H1 (cell line): ENCODE data around the gene ADGRV1. TPM values are rescaled to one million over a fixed set of nuclear protein-coding genes. Genes with fewer than 3 reads are reported as not detected.

Experiments
- CTCF ChIA-PET: fragments of 300-600 bp; sonication (Branson Sonifier 250); formaldehyde crosslinking; loops from one replicate; lab custom pipeline; 2021; ENCODE audit not compliant: partially characterized antibody; lab: Charles Lee
- POLR2A ChIA-PET: fragments of 300-600 bp; sonication (Branson Sonifier 250); formaldehyde crosslinking; loops from one replicate; lab custom pipeline; 2021; ENCODE audit warnings: inconsistent platforms; ENCODE audit not compliant: partially characterized antibody; lab: Charles Lee
- DNase-seq, 2 experiments: peaks; one replicate each; pipeline versions ENCODE4 v3.0.0 to v3.0.0-alpha.2; 2010 to 2022; ENCODE audit warnings: low spot score in 2 of 2, low read depth in 1 of 2, mixed read lengths in 1 of 2
- FAIRE-seq: peaks from 2 replicates; lab custom pipeline; 2011; peaks lifted over from hg19 to GRCh38; lab: Jason Lieb, UNC
- H2AFZ ChIP-seq: 2 replicates; pipeline ENCODE4 v1.8.1; 2012; ENCODE audit warnings: low read length, inconsistent platforms
- H2AK5ac ChIP-seq: 2 replicates; pipeline ENCODE4 v1.6.1; 2013; ENCODE audit warnings: low read depth, low read length
- H2BK120ac ChIP-seq: replicated peaks from 2 replicates; pipeline ENCODE3; 2013; ENCODE audit warnings: low read depth, low read length, inconsistent platforms
- H2BK12ac ChIP-seq: 2 replicates; pipeline ENCODE4 v1.6.1; 2013; ENCODE audit warnings: low read depth, low read length
- H2BK15ac ChIP-seq: 2 replicates; pipeline ENCODE4 v1.6.1; 2013; ENCODE audit warnings: low read length
- H2BK20ac ChIP-seq: 2 replicates; pipeline ENCODE4 v1.6.1; 2013; ENCODE audit warnings: low read length
- H2BK5ac ChIP-seq: 2 replicates; pipeline ENCODE4 v1.6.1; 2013; ENCODE audit warnings: low read depth, low read length
- H3K14ac ChIP-seq: 2 replicates; pipeline ENCODE4 v1.6.1; 2013; ENCODE audit warnings: inconsistent platforms; ENCODE audit not compliant: insufficient read length
- H3K18ac ChIP-seq: 2 replicates; pipeline ENCODE4 v1.6.1; 2013; ENCODE audit warnings: low read length; ENCODE audit errors: extremely low read depth
- H3K23ac ChIP-seq: 2 replicates; pipeline ENCODE4 v1.6.1; 2013; ENCODE audit warnings: inconsistent platforms; ENCODE audit not compliant: insufficient read length
- H3K23me2 ChIP-seq: 2 replicates; pipeline ENCODE4 v1.6.1; 2013; ENCODE audit warnings: low read depth, low read length
- H3K27ac ChIP-seq: 2 replicates; pipeline ENCODE4 v1.6.1; 2011; ENCODE audit warnings: low read depth, low read length, inconsistent platforms
- H3K27me3 ChIP-seq, 4 experiments: replicated peaks in 1 of 4; 1 replicate in 1 of 4; 2 replicates in 3 of 4; pipeline versions ENCODE4 v1.6.1 to v1.8.1; 2011 to 2013; ENCODE audit warnings: low read length in 3 of 4, mild to moderate bottlenecking in 3 of 4, inconsistent platforms in 2 of 4, mixed read lengths in 2 of 4, moderate library complexity in 1 of 4; ENCODE audit not compliant: control insufficient read depth in 3 of 4, insufficient read depth in 3 of 4; ENCODE audit errors: extremely low read depth in 1 of 4
- H3K36me3 ChIP-seq, 4 experiments: 2 replicates each; pipeline versions ENCODE4 v1.6.1 to v1.8.1; 2011 to 2013; ENCODE audit warnings: mild to moderate bottlenecking in 4 of 4, low read length in 3 of 4, moderate library complexity in 2 of 4, control low read depth in 1 of 4, inconsistent platforms in 1 of 4; ENCODE audit not compliant: insufficient read depth in 4 of 4, control insufficient read depth in 2 of 4
- H3K4ac ChIP-seq: replicated peaks from 2 replicates; pipeline ENCODE3; 2013; ENCODE audit warnings: low read length, low read depth, mixed read lengths, inconsistent platforms; ENCODE audit not compliant: insufficient read length
- H3K4me1 ChIP-seq, 4 experiments: replicated peaks in 1 of 4; 1 replicate in 1 of 4; 2 replicates in 3 of 4; pipeline versions ENCODE4 v1.6.1 to v1.8.1; 2011 to 2013; ENCODE audit warnings: low read length in 3 of 4, inconsistent platforms in 2 of 4, mixed read lengths in 1 of 4; ENCODE audit not compliant: insufficient read depth in 4 of 4, control insufficient read depth in 3 of 4
- H3K4me2 ChIP-seq, 2 experiments: 2 replicates each; pipeline versions ENCODE4 v1.6.1 to v1.8.1; 2011 to 2013; ENCODE audit warnings: low read depth in 2 of 2, low read length in 2 of 2, control low read depth in 1 of 2, inconsistent platforms in 1 of 2, mild to moderate bottlenecking in 1 of 2; ENCODE audit not compliant: insufficient read depth in 1 of 2
- H3K4me3 ChIP-seq, 4 experiments: fragments of 200-600, 300-600 bp in 1 of 4; sonication (generic), shearing (Covaris generic), sonication (Bioruptor Twin) in 1 of 4; 2 replicates each; pipeline versions ENCODE4 v1.5.1 to v1.8.1; 2011 to 2016; ENCODE audit warnings: low read length in 4 of 4, low read depth in 3 of 4, control low read depth in 2 of 4, inconsistent platforms in 2 of 4, mild to moderate bottlenecking in 2 of 4, mixed read lengths in 1 of 4, moderate library complexity in 1 of 4; ENCODE audit not compliant: insufficient read depth in 2 of 4; ENCODE audit errors: extremely low read depth in 1 of 4
- H3K56ac ChIP-seq: replicated peaks from 2 replicates; pipeline ENCODE3; 2013; ENCODE audit warnings: low read depth, mild to moderate bottlenecking, mixed read lengths, low read length, inconsistent platforms; ENCODE audit not compliant: insufficient read length
- H3K79me1 ChIP-seq: 2 replicates; pipeline ENCODE4 v1.6.1; 2013; ENCODE audit warnings: low read depth, low read length, control low read depth
- H3K79me2 ChIP-seq, 2 experiments: 2 replicates each; pipeline versions ENCODE4 v1.6.1 to v1.8.1; 2012 to 2013; ENCODE audit warnings: low read length in 2 of 2, mild to moderate bottlenecking in 2 of 2, inconsistent platforms in 1 of 2; ENCODE audit not compliant: insufficient read depth in 2 of 2, control insufficient read depth in 1 of 2
- H3K9ac ChIP-seq, 4 experiments: replicated peaks in 1 of 4; 1 replicate in 1 of 4; 2 replicates in 3 of 4; pipeline versions ENCODE4 v1.6.1 to v1.8.1; 2011 to 2013; ENCODE audit warnings: low read depth in 3 of 4, low read length in 3 of 4, control low read depth in 2 of 4, mild to moderate bottlenecking in 2 of 4, moderate library complexity in 2 of 4, inconsistent platforms in 1 of 4; ENCODE audit errors: extremely low read depth in 1 of 4
- H3K9me3 ChIP-seq, 2 experiments: 2 replicates each; pipeline versions ENCODE4 v1.6.1 to v1.8.1; 2012 to 2013; ENCODE audit warnings: mild to moderate bottlenecking in 2 of 2, moderate library complexity in 2 of 2, control low read depth in 1 of 2, inconsistent platforms in 1 of 2, low read depth in 1 of 2, low read length in 1 of 2, mixed read lengths in 1 of 2; ENCODE audit not compliant: insufficient read depth in 2 of 2
- H4K20me1 ChIP-seq, 2 experiments: replicated peaks in 1 of 2; 2 replicates each; pipeline versions ENCODE3 to v1.8.1; 2011 to 2013; ENCODE audit warnings: inconsistent platforms in 2 of 2, low read length in 2 of 2, mild to moderate bottlenecking in 1 of 2; ENCODE audit not compliant: insufficient read depth in 2 of 2, control insufficient read depth in 1 of 2
- H4K5ac ChIP-seq: 2 replicates; pipeline ENCODE4 v1.6.1; 2013; ENCODE audit warnings: low read length, low read depth, mixed read lengths, inconsistent platforms; ENCODE audit not compliant: insufficient read length
- H4K8ac ChIP-seq: 2 replicates; pipeline ENCODE4 v1.8.0; 2013; ENCODE audit warnings: mild to moderate bottlenecking, moderate library complexity, low read length, inconsistent platforms; ENCODE audit not compliant: insufficient read depth; ENCODE audit errors: extremely low read depth
- H4K91ac ChIP-seq: replicated peaks from 2 replicates; pipeline ENCODE3; 2013; ENCODE audit warnings: low read length, mixed read lengths, inconsistent platforms; ENCODE audit not compliant: insufficient read length
- BACH1 ChIP-seq: IDR thresholded peaks from 2 replicates; pipeline ENCODE4 v1.6.1; 2012; ENCODE audit warnings: low read length, improper control_type of control experiment
- BCL11A ChIP-seq, 2 experiments: IDR thresholded peaks; one replicate each; pipeline ENCODE4 v1.6.1; 2011; ENCODE audit warnings: low read depth in 2 of 2, low read length in 2 of 2, mild to moderate bottlenecking in 2 of 2
- CHD2 ChIP-seq: IDR thresholded peaks from 2 replicates; pipeline ENCODE4 v1.6.1; 2012; ENCODE audit warnings: low read length, improper control_type of control experiment
- CTBP2 ChIP-seq: IDR thresholded peaks from 2 replicates; pipeline ENCODE4 v1.7.0; 2011; ENCODE audit warnings: borderline replicate concordance, mild to moderate bottlenecking, moderate library complexity, mixed read lengths, low read length; ENCODE audit not compliant: insufficient read depth, insufficient read length
- HDAC6 ChIP-seq: IDR thresholded peaks from one replicate; pipeline ENCODE4 v1.7.1; 2012; ENCODE audit warnings: low read depth, mild to moderate bottlenecking, inconsistent platforms, low read length, moderate library complexity
- polyA plus RNA-seq, 7 experiments: library from polyadenylated mRNA; depleted of rRNA in 3 of 7; stranded (reverse) in 5 of 7; unstranded in 2 of 7; fragments of >200 nt in 5 of 7; fragments of 200-250 nt in 2 of 7; gene quantifications; 1 replicate in 5 of 7; 2 replicates in 1 of 7; 4 replicates in 1 of 7; pipeline versions ENCODE4 v1.2.1 to v1.2.3, GENCODE V29; 2011 to 2013; ENCODE audit warnings: missing spikeins in 2 of 7, mixed read lengths in 2 of 7
- total RNA-seq: library from RNA; stranded (reverse); fragmentation: NEBNext Ultra II Directional; extraction: Animal tissue kit (Norgen Biotek cat#: 25700); gene quantifications from 2 replicates; pipeline ENCODE4 v1.2.1, GENCODE V29; 2021

Gene ADGRV1
- total and polyA plus RNA-seq, 2 of the 8 experiments (the other 6 are each of a cell fraction or from before 2014, with no cell fraction given), result 53.1 to 62.2 TPM

DNA sequence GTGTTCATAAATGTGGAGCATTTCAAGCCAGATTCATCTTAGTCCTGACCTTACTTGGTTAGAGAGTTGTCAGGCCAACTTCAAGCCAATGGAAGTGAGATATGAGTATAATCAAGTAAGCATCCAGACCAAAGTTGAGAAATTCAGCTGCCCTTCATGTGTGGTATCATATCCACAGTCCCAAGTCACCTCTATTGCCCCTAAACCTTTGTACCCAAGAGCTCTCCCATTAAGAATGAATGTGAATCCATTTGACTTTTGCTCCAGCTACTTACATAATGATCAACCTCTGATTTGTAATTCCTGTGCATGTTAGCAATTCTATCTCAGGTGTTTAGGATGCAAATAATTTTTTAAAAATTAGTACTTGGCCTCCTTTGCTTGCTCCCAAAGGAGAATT is 342.7 kb downstream of the ADGRV1 start:
- POLR2A ChIA-PET, result interaction anchor here (1.0 kb wide), 1 partner anchor 12 kb away, joined by 3 read pairs; no protein-coding TSS in a partner anchor
- H3K14ac ChIP-seq, result no peak overlapping the region
- no peak overlapping the region for H2AFZ ChIP-seq
- TF ChIP-seq CHD2, result no peak
- no peak for TF ChIP-seq BACH1
- TF ChIP-seq CTBP2, result no peak
- no peak for TF ChIP-seq HDAC6
- TF ChIP-seq BCL11A (IDR thresholded peaks at IDR 0.05; ENCODE audit: low read depth in 2 of 2, low read length in 2 of 2), result no peak

More for the DNA sequence above, 342.7 kb downstream of the ADGRV1 start:
- CTCF ChIA-PET, result interaction anchor here (1.9 kb wide), 1 partner anchor 35 kb away, joined by 7 read pairs; no protein-coding TSS in a partner anchor
- Histone ChIP-seq H3K4me1 (0 out of 7 replicates have a peak, but pooled peaks cover 0 to 2% (median 0%) of the 10 kb centered on the region in 4 experiments), H3K4ac (no peak overlapping the region), H4K5ac (no peak overlapping the region), H3K79me2 (no peaks in the 10 kb centered on the region), H3K4me2 (no peak overlapping the region), H2BK20ac (no peak overlapping the region), H2BK15ac (no peak overlapping the region), H3K4me3 (no peak overlapping the region), H2BK12ac (no peak overlapping the region), H3K9ac (no peak overlapping the region), H2AK5ac (no peak overlapping the region), H3K27ac (no peak overlapping the region), H2BK5ac (no peak overlapping the region), H3K18ac (no peak overlapping the region), H4K8ac (no peak overlapping the region), H3K36me3 (no peaks in the 10 kb centered on the region; a peak in 1 of 8 replicates), H3K23me2 (no peaks in the 10 kb centered on the region), H4K91ac (no peak overlapping the region), H3K27me3 (no peaks in the 10 kb centered on the region), H3K9me3 (no peaks in the 10 kb centered on the region), H3K23ac (no peak overlapping the region), H3K79me1 (no peaks in the 10 kb centered on the region), H2BK120ac (no peak overlapping the region), H3K56ac (no peak overlapping the region), H4K20me1 (no peaks in the 10 kb centered on the region)
- FAIRE-seq (no peak), DNase-seq (no peak)
